GM21367 (cell line): ENCODE results near the gene HES4.
"Not testable (repeated sequence)": the region's sequence is repeated elsewhere in the genome, so short reads cannot be mapped to it uniquely, and the experiment has no call there.

Experiments used
- ATAC-seq: cut with Tn5 transposase; IDR thresholded peaks from one replicate; pipeline ENCODE4 v1.9.1; 2021; ENCODE audit not compliant: unreplicated experiment

The HES4 gene

GRCh38 chr1:1019122-1019999 is 19.5 kb upstream of the HES4 start:
- peak; percentile 54 for ATAC-seq

GRCh38 chr1:1018321-1018685 is 18.4 kb upstream of the HES4 start:
- not testable (repeated sequence) for ATAC-seq

DNA sequence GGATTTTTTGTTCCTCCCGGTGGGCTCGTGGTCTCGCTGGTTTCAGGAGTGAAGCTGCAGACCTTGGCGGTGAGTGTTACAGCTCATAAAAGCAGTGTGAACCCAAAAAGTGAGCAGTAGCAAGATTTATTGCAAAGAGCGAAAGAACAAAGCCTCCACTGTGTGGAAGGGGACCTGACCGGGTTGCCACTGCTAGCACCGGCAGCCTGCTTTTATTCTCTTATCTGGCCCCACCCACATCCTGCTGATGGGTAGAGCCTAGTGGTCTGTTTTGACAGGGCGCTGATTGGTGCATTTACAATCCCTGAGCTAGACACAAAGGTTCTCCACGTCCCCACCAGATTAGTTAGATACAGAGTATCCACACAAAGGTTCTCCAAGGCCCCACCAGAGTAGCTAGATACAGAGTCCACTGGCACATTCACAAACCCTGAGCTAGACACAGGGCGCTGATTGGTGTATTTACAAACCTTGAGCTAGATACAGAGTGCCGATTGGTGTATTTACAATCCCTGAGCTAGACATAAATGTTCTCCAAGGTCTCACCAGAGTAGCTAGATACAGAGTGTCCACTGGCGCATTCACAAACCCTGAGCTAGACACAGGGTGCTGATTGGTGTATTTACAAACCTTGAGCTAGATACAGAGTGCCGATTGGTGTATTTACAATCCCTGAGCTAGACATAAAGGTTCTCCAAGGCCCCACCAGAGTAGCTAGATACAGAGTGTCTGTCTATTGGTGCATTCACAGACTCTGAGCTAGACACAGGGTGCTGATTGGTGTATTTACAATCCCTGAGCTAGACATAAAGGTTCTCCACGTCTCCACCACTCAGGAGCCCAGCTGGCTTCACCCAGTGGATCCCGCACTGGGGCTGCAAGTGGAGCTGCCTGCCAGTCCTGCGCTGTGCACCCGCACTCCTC is 17.8 kb upstream of the HES4 start:
- not testable (repeated sequence) for ATAC-seq

- no peak for ATAC-seq
Measured at GRCh38 chr1:1014799-1015681, 15.1 kb upstream of the HES4 start.

DNA sequence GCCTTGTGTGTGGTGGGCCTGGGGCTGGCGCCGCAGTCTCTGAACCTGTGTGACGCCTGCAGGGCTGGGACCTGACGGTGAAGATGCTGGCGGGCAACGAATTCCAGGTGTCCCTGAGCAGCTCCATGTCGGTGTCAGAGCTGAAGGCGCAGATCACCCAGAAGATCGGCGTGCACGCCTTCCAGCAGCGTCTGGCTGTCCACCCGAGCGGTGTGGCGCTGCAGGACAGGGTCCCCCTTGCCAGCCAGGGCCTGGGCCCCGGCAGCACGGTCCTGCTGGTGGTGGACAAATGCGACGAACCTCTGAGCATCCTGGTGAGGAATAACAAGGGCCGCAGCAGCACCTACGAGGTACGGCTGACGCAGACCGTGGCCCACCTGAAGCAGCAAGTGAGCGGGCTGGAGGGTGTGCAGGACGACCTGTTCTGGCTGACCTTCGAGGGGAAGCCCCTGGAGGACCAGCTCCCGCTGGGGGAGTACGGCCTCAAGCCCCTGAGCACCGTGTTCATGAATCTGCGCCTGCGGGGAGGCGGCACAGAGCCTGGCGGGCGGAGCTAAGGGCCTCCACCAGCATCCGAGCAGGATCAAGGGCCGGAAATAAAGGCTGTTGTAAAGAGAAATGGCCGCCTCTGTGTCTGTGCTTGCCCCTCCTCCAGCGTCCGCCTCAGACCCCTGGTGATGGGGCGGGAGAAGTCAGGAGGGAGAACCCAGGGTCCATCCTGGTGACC is 14.2 kb upstream of the HES4 start:
- no peak for ATAC-seq

GRCh38 chr1:1013105-1013921 is 13.4 kb upstream of the HES4 start, which contains the start of gene ISG15:
ISG15 (plus strand) TSS chr1:1013497; CDS start chr1:1013574, 77 bp downstream.
- ATAC-seq, result peak; percentile 83

GRCh38 chr1:1012736-1013104 is 12.8 kb upstream of the HES4 start:
- ATAC-seq, result not testable (repeated sequence)

DNA sequence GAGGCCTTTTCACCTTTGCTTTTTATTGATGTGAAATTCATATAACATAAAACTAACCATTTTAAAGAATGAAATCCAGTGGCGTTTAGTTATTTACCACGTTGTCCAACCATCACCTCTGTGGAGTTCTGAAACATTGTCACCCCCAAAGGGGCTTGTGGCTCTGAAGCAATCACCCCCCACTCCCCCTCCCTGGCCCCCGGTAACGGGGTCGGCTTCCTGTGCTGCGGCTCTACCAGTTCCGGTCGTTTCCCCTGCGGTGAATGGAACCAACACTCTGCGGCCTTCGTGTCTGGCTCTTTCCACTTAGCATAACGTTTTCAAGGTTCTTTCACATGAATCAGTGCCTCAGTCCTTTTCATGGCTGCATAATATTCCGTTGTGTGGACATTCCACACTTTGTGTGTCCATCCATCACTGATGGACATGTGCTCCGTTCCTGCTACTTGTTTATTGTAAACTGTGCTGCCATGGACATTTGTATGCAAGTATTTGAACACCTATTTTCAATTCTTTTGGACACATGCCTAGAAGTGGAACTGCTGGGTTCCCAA is 11.6 kb upstream of the HES4 start:
- ATAC-seq, result no peak

- ATAC-seq, result not testable (repeated sequence)
Measured at GRCh38 chr1:1010131-1010530, 10.2 kb upstream of the HES4 start.

GRCh38 chr1:1006305-1007159 is 6.6 kb upstream of the HES4 start:
- ATAC-seq, result no peak

GRCh38 chr1:1005774-1006304 is 5.9 kb upstream of the HES4 start:
- no peak for ATAC-seq

GRCh38 chr1:1004780-1005697 is 5.1 kb upstream of the HES4 start:
- ATAC-seq, result no peak

DNA sequence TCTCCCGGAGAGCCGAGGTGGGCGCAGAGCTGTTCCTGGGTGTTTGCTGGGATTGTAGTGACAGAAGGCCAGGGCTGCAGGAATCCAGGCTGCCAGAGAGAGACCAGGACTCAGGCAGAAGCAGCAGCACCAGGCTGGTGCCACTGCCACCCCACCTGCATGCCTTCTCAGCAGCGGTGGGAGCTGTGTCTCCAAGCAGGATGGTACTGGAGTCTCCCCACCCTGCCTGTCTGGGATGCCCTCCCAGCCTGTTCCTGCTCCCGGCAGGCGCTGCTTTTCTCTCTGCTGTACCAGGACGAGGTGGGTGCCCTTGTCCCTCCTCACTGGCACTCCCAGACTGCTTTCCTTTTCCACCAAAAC is 4.5 kb upstream of the HES4 start:
- ATAC-seq, result no peak

GRCh38 chr1:1003618-1004419 is 3.9 kb upstream of the HES4 start:
- ATAC-seq, result no peak

GRCh38 chr1:1001057-1001783 is 1.3 kb upstream of the HES4 start:
- ATAC-seq, result no peak
